ENCODE data around the gene HDAC4. TPM values are rescaled to one million over a fixed set of nuclear protein-coding genes. Genes with fewer than 3 reads are reported as not detected.

Gene HDAC4
- total and polyA plus RNA-seq, 10 of the 15 experiments (the other 5 are each of a cell fraction or from before 2014, with no cell fraction given): 0.22 to 15.7 (median 4.8) TPM

DNA sequence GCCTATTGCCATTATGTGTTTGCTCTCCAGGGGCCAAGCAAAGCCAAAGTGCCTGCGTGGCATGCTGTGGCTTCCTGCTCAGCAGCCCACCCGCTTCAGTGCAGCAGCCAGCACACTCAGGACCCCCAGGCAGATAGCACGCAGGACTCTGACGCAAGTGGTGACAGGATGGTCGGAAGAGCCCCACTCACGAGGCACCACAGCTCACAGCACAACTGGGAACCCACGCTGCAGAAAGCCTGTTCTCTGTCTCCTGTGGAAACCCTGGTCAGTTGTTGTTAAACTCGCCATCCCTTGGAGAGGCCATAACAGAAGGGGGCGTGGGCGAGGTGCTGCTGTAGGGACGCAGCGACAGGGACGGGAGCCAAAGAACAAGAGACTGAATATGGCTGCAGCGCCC, 76.4 kb downstream of the HDAC4 start (continued):
- TF ChIP-seq, protein P1, sequence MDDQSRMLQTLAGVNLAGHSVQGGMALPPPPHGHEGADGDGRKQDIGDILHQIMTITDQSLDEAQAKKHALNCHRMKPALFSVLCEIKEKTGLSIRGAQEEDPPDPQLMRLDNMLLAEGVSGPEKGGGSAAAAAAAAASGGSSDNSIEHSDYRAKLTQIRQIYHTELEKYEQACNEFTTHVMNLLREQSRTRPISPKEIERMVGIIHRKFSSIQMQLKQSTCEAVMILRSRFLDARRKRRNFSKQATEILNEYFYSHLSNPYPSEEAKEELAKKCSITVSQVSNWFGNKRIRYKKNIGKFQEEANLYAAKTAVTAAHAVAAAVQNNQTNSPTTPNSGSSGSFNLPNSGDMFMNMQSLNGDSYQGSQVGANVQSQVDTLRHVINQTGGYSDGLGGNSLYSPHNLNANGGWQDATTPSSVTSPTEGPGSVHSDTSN (IDR thresholded peaks at IDR 0.05; ENCODE audit: insufficient replicate concordance, low read depth, low read length): no peak
- TF ChIP-seq, protein P2, sequence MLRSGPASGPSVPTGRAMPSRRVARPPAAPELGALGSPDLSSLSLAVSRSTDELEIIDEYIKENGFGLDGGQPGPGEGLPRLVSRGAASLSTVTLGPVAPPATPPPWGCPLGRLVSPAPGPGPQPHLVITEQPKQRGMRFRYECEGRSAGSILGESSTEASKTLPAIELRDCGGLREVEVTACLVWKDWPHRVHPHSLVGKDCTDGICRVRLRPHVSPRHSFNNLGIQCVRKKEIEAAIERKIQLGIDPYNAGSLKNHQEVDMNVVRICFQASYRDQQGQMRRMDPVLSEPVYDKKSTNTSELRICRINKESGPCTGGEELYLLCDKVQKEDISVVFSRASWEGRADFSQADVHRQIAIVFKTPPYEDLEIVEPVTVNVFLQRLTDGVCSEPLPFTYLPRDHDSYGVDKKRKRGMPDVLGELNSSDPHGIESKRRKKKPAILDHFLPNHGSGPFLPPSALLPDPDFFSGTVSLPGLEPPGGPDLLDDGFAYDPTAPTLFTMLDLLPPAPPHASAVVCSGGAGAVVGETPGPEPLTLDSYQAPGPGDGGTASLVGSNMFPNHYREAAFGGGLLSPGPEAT (IDR thresholded peaks at IDR 0.05; ENCODE audit: low read depth): no peak
- no peak for TF ChIP-seq JUNB (IDR thresholded peaks at IDR 0.05)

DNA sequence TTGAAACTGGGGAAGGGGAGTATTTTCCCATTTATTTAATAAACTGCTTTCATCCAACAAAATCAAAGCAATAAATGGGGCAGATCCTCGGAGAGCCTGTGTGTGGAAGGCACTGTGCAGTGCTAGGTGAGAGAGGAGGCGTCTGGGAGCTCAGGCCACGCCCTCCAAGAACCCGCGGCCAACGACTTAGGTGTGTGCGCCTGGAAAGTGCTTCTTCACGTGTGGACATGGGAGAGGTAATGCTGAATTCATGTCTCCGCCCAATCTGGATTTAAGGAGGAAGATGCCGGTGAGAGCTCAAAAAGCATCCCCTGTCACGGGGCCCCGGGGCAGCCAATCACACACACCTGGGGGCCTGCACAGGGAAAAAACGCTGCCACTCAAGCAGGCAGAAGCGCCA, 77.4 kb downstream of the HDAC4 start:
- POLR2A ChIA-PET: no interaction called here
- Histone ChIP-seq H3K4me2 (ENCODE audit: control insufficient read depth, insufficient read depth) (no peak overlapping the region), H3K79me2 (ENCODE audit: control insufficient read depth, insufficient read depth, low read length) (no peaks in the 10 kb centered on the region), H3K9ac (ENCODE audit: control insufficient read depth, insufficient read depth, low read length) (no peak overlapping the region), H3K36me3 (ENCODE audit: control insufficient read depth in 2 of 2, insufficient read depth in 2 of 2, low read length in 1 of 2) (no peaks in the 10 kb centered on the region), H2AFZ (ENCODE audit: control insufficient read depth, low read depth, low read length) (no peak overlapping the region), H3K4me3 (no peak overlapping the region), H3K9me3 (replicated peaks; ENCODE audit: control insufficient read depth, insufficient read depth, low read length) (no peaks in the 10 kb centered on the region; the same call in 2 of the 3 replicates), H4K20me1 (ENCODE audit: control insufficient read depth, insufficient read depth) (no peaks in the 10 kb centered on the region; the same call in 1 of the 2 replicates), H3K27ac (ENCODE audit: control insufficient read depth, insufficient read depth) (no peak overlapping the region), H3K27me3 (replicated peaks in 1 of 2; ENCODE audit: control insufficient read depth in 2 of 2, insufficient read depth in 2 of 2, low read length in 1 of 2) (no peaks in the 10 kb centered on the region), H3K4me1 (ENCODE audit: control insufficient read depth, insufficient read depth, low read length) (peaks cover 11% of the 10 kb centered on the region)
- in situ Hi-C loops (cut with MboI) (no loop called here), intact Hi-C loops (cut with micrococcal nuclease; ENCODE audit: unreplicated experiment) (no loop called here)
- SMC1A ChIA-PET (ENCODE audit: uncharacterized antibody, unreplicated experiment): no interaction called here
- BruUV-seq (replicated peaks): no TSS peak
- DNase-seq (ENCODE audit: low read depth, low spot score) (no peak), FAIRE-seq (no peak), ATAC-seq (no peak)
- RAD21 ChIA-PET (ENCODE audit: unreplicated experiment): no interaction called here
- 78% methylated on average over 14 of the region's 14 CpGs for WGBS (ENCODE audit: insufficient coverage, insufficient replicate concordance, low lambda C conversion rate, missing lambda C conversion rate)
- CTCF ChIA-PET: no interaction called here
- TF ChIP-seq, protein P3, sequence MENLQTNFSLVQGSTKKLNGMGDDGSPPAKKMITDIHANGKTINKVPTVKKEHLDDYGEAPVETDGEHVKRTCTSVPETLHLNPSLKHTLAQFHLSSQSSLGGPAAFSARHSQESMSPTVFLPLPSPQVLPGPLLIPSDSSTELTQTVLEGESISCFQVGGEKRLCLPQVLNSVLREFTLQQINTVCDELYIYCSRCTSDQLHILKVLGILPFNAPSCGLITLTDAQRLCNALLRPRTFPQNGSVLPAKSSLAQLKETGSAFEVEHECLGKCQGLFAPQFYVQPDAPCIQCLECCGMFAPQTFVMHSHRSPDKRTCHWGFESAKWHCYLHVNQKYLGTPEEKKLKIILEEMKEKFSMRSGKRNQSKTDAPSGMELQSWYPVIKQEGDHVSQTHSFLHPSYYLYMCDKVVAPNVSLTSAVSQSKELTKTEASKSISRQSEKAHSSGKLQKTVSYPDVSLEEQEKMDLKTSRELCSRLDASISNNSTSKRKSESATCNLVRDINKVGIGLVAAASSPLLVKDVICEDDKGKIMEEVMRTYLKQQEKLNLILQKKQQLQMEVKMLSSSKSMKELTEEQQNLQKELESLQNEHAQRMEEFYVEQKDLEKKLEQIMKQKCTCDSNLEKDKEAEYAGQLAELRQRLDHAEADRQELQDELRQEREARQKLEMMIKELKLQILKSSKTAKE (IDR thresholded peaks at IDR 0.05; ENCODE audit: low read depth, poor library complexity, severe bottlenecking): no peak
- TF ChIP-seq ZNF384 (IDR thresholded peaks at IDR 0.05; ENCODE audit: borderline replicate concordance, low read depth, low read length): no peak

Data from GM12878 (cell line).